Skin of body (tissue), 2 donors: Measurements from ENCODE around the gene LLCFC1. TPM values are rescaled to one million over a fixed set of nuclear protein-coding genes. Genes with fewer than 3 reads are reported as not detected.

Experiments
- DNase-seq: peaks from one replicate; lab custom pipeline; 2025; lab: John Stamatoyannopoulos, UW
- total RNA-seq: library from RNA; depleted of rRNA; stranded (reverse); fragments of >200 nt; gene quantifications from one replicate; pipeline ENCODE4 v1.2.3, GENCODE V29; 2014

The LLCFC1 gene
- total RNA-seq, 1 donor from 2014 or later, result not detected

DNA sequence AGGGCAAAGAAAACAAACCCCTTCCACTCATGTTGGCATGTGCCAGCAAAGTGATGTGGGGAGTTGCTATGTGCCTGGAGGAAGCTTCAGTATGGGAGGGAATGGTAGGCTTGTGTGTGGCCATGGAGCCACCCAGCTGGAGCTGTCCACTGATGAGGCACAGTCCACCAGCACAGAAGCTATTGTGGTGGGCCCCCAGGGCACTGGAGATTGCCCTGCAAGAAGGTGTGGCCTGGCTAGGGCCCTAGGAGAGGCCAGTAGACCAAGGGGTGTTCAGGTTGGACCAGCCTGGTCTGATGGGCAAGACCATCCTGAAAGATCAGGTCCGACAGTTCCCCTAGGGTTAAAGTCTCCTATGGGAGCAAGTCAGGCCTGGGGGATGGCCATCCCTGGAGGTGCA, 45.0 kb downstream of the LLCFC1 start:
- no peak for DNase-seq

Other genes starting within 250 kb of the LLCFC1 start
- gene PRSS1, start 190.0 kb upstream of the LLCFC1 start, total RNA-seq, result not detected
- not detected for gene PRSS2, start 168.5 kb upstream of the LLCFC1 start, total RNA-seq
- gene EPHB6, start 84.4 kb upstream of the LLCFC1 start, total RNA-seq, result 34.7 TPM
- gene TRPV6, start 53.7 kb upstream of the LLCFC1 start, total RNA-seq, result 1.8 TPM
- gene TRPV5, start 5.7 kb upstream of the LLCFC1 start, total RNA-seq, result 0.10 TPM
- gene KEL, start 22.9 kb downstream of the LLCFC1 start, total RNA-seq, result 4.5 TPM
- gene OR9A2, start 87.6 kb downstream of the LLCFC1 start, total RNA-seq, result 0.20 TPM
- not detected for gene OR6V1, start 112.9 kb downstream of the LLCFC1 start, total RNA-seq
- not detected for gene PIP, start 192.6 kb downstream of the LLCFC1 start, total RNA-seq
- not detected for gene TAS2R39, start 243.9 kb downstream of the LLCFC1 start, total RNA-seq